ENCODE measurements around the gene KNCN. TPM values are rescaled to one million over a fixed set of nuclear protein-coding genes. Genes with fewer than 3 reads are reported as not detected.

Gene KNCN
- total RNA-seq, 2 experiments from 2014 or later, result not detected

GRCh38 chr1:46592823-46593222 lies 41.4 kb upstream of the KNCN start:
- POLR2A ChIA-PET, result interaction anchor here (1.0 kb wide), 1 partner anchor 18 kb away, joined by 3 read pairs; no protein-coding TSS in a partner anchor
- Histone ChIP-seq H3K4me3 (ENCODE audit: low read length) (no peak overlapping the region), H3K36me3 (ENCODE audit: insufficient read depth, low read length) (peaks cover 49% of the 10 kb centered on the region), H3K4me1 (ENCODE audit: insufficient read depth, low read length) (peaks cover 16% of the 10 kb centered on the region), H3K27me3 (ENCODE audit: control insufficient read depth in 1 of 2, insufficient read depth in 2 of 2, low read length in 2 of 2) (no peaks in the 10 kb centered on the region), H3K27ac (ENCODE audit: low read depth in 1 of 2, low read length in 2 of 2) (no peak overlapping the region), H3K9me3 (ENCODE audit: control insufficient read depth in 1 of 2, insufficient read depth in 1 of 2, low read length in 2 of 2) (no peaks in the 10 kb centered on the region)
- intact Hi-C loops (cut with DNase I, micrococcal nuclease), result no loop called here
- H3K27ac Mint-ChIP-seq, result no peak overlapping the region
- H3K9me3 Mint-ChIP-seq, result no peaks in the 10 kb centered on the region
- ATAC-seq (ENCODE audit: poor library complexity) (no peak), DNase-seq (no peak)
- H3K27me3 Mint-ChIP-seq, result no peaks in the 10 kb centered on the region
- H3K4me3 Mint-ChIP-seq, result no peak overlapping the region
- peaks cover 65% of the 10 kb centered on the region for H3K36me3 Mint-ChIP-seq (ENCODE audit: low read depth)
- H3K4me1 Mint-ChIP-seq (ENCODE audit: low read depth), result peaks cover 42% of the 10 kb centered on the region
- CTCF ChIA-PET, result no interaction called here
- TF ChIP-seq, protein P1, sequence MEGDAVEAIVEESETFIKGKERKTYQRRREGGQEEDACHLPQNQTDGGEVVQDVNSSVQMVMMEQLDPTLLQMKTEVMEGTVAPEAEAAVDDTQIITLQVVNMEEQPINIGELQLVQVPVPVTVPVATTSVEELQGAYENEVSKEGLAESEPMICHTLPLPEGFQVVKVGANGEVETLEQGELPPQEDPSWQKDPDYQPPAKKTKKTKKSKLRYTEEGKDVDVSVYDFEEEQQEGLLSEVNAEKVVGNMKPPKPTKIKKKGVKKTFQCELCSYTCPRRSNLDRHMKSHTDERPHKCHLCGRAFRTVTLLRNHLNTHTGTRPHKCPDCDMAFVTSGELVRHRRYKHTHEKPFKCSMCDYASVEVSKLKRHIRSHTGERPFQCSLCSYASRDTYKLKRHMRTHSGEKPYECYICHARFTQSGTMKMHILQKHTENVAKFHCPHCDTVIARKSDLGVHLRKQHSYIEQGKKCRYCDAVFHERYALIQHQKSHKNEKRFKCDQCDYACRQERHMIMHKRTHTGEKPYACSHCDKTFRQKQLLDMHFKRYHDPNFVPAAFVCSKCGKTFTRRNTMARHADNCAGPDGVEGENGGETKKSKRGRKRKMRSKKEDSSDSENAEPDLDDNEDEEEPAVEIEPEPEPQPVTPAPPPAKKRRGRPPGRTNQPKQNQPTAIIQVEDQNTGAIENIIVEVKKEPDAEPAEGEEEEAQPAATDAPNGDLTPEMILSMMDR (IDR thresholded peaks at IDR 0.05), result no peak

DNA sequence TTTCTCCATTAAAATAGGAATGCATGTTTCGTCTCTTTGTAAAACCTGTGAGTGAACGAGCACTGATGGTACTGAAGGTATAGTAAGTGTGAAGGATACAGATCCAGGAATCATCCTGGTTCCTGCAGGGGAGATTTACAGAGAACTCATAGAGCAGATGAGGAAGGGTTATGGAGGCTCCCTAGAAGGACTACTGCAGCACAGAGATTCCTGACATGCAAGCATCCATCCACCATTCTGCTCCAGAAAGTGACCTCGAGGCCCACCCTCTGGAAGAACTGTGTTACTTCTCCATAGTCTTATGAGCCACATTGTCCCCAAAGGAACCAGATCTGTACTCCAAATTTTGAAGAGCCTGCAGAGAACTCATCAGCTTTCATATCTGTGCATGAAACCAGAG lies 38.1 kb upstream of the KNCN start:
- DNase-seq (no peak), ATAC-seq (ENCODE audit: poor library complexity) (no peak)
- H3K27me3 Mint-ChIP-seq, result no peaks in the 10 kb centered on the region
- TF ChIP-seq, protein P1 (IDR thresholded peaks at IDR 0.05), result no peak
- Histone ChIP-seq H3K4me3 (ENCODE audit: low read length) (no peak overlapping the region), H3K9me3 (ENCODE audit: control insufficient read depth in 1 of 2, insufficient read depth in 1 of 2, low read length in 2 of 2) (no peaks in the 10 kb centered on the region), H3K36me3 (ENCODE audit: insufficient read depth, low read length) (peaks cover 70% of the 10 kb centered on the region), H3K4me1 (ENCODE audit: insufficient read depth, low read length) (peaks cover 2% of the 10 kb centered on the region), H3K27ac (ENCODE audit: low read depth in 1 of 2, low read length in 2 of 2) (no peak overlapping the region), H3K27me3 (ENCODE audit: control insufficient read depth in 1 of 2, insufficient read depth in 2 of 2, low read length in 2 of 2) (no peaks in the 10 kb centered on the region)
- intact Hi-C loops (cut with DNase I, micrococcal nuclease), result no loop called here
- peaks cover 15% of the 10 kb centered on the region for H3K4me1 Mint-ChIP-seq (ENCODE audit: low read depth)
- H3K36me3 Mint-ChIP-seq (ENCODE audit: low read depth), result peaks cover 82% of the 10 kb centered on the region
- no peak overlapping the region for H3K4me3 Mint-ChIP-seq
- no peak overlapping the region for H3K27ac Mint-ChIP-seq
- ChIA-PET POLR2A (no interaction called here), CTCF (interaction anchor here (1.6 kb wide), 1 partner anchor 9 kb away, joined by 3 read pairs; no protein-coding TSS in a partner anchor)
- no peaks in the 10 kb centered on the region for H3K9me3 Mint-ChIP-seq

GRCh38 chr1:46587069-46587468 lies 35.6 kb upstream of the KNCN start:
- Mint-ChIP-seq H3K36me3 (ENCODE audit: low read depth) (peaks cover 84% of the 10 kb centered on the region), H3K27ac (no peak overlapping the region), H3K4me1 (ENCODE audit: low read depth) (peaks cover 14% of the 10 kb centered on the region), H3K9me3 (no peaks in the 10 kb centered on the region), H3K27me3 (no peaks in the 10 kb centered on the region), H3K4me3 (no peak overlapping the region)
- ATAC-seq (ENCODE audit: poor library complexity), result no peak
- ChIA-PET CTCF (interaction anchor here (0.7 kb wide), 1 partner anchor 20 kb away, joined by 3 read pairs; no protein-coding TSS in a partner anchor), POLR2A (no interaction called here)
- Histone ChIP-seq H3K4me1 (ENCODE audit: insufficient read depth, low read length) (peaks cover 11% of the 10 kb centered on the region), H3K36me3 (ENCODE audit: insufficient read depth, low read length) (peaks cover 75% of the 10 kb centered on the region), H3K9me3 (ENCODE audit: control insufficient read depth in 1 of 2, insufficient read depth in 1 of 2, low read length in 2 of 2) (no peaks in the 10 kb centered on the region), H3K27ac (ENCODE audit: low read depth in 1 of 2, low read length in 2 of 2) (no peak overlapping the region), H3K27me3 (ENCODE audit: control insufficient read depth in 1 of 2, insufficient read depth in 2 of 2, low read length in 2 of 2) (no peaks in the 10 kb centered on the region), H3K4me3 (ENCODE audit: low read length) (no peak overlapping the region)
- TF ChIP-seq, protein P1 (IDR thresholded peaks at IDR 0.05), result no peak
- peak in 1 of 14 experiments; percentile 17 for DNase-seq
- intact Hi-C loops (cut with DNase I, micrococcal nuclease), result no loop called here
